GM10266 (cell line): ENCODE data around the gene BLTP3A.

Experiments
- DNase-seq: peaks from one replicate; pipeline ENCODE4 v3.0.0; 2012; ENCODE audit errors: extremely low spot score
- CTCF ChIP-seq: IDR thresholded peaks from 2 replicates; pipeline ENCODE4 v1.5.1; 2012; ENCODE audit warnings: mild to moderate bottlenecking, low read depth; ENCODE audit not compliant: control insufficient read depth, insufficient read depth; ENCODE audit errors: missing control alignments

Gene BLTP3A

GRCh38 chr6:34819571-34820480, 27.9 kb downstream of the BLTP3A start:
- TF ChIP-seq CTCF, result no peak
- DNase-seq, result no peak

GRCh38 chr6:34829137-34829536, 37.3 kb downstream of the BLTP3A start:
- DNase-seq, result no peak
- no peak for TF ChIP-seq CTCF

- no peak for TF ChIP-seq CTCF
- DNase-seq, result no peak
Observed at GRCh38 chr6:34832942-34833341, 41.1 kb downstream of the BLTP3A start.

GRCh38 chr6:34834789-34835518, 43.1 kb downstream of the BLTP3A start:
- DNase-seq, result no peak
- no peak for TF ChIP-seq CTCF

GRCh38 chr6:34836008-34836407, 44.1 kb downstream of the BLTP3A start:
- DNase-seq, result no peak

GRCh38 chr6:34836451-34836850, 44.6 kb downstream of the BLTP3A start:
- no peak for DNase-seq
- no peak for TF ChIP-seq CTCF

More at GRCh38 chr6:34836008-34836407, 44.1 kb downstream of the BLTP3A start:
- no peak for TF ChIP-seq CTCF

GRCh38 chr6:34837528-34837927, 45.6 kb downstream of the BLTP3A start:
- TF ChIP-seq CTCF, result no peak
- DNase-seq, result no peak
